Measurements from ENCODE around the gene RABEPK.
"Not testable (repeated sequence)": the region's sequence is repeated elsewhere in the genome, so short reads cannot be mapped to it uniquely, and the experiment has no call there.

The RABEPK gene

GRCh38 chr9:125200216-125201047, at the start of gene RABEPK:
TSS of gene RABEPK (plus strand) at chr9:125200542. CDS start at chr9:125203014, 2,472 bp downstream.
- in situ Hi-C loops (cut with MboI; ENCODE audit: low sequenced_read_pairs), result no loop called here

- in situ Hi-C loops (cut with MboI; ENCODE audit: low sequenced_read_pairs), result no loop called here
Measured at GRCh38 chr9:125151730-125152129, 48.6 kb upstream of the RABEPK start.

GRCh38 chr9:125153712-125154367, 46.5 kb upstream of the RABEPK start:
- in situ Hi-C loops (cut with MboI; ENCODE audit: low sequenced_read_pairs), result no loop called here

GRCh38 chr9:125156551-125156950, 43.8 kb upstream of the RABEPK start:
- in situ Hi-C loops (cut with MboI; ENCODE audit: low sequenced_read_pairs), result no loop called here

GRCh38 chr9:125160750-125161149, 39.6 kb upstream of the RABEPK start:
- in situ Hi-C loops (cut with MboI; ENCODE audit: low sequenced_read_pairs), result no loop called here

- in situ Hi-C loops (cut with MboI; ENCODE audit: low sequenced_read_pairs), result no loop called here
Measured at GRCh38 chr9:125161284-125161918, 38.9 kb upstream of the RABEPK start.

GRCh38 chr9:125162891-125163290, 37.5 kb upstream of the RABEPK start:
- in situ Hi-C loops (cut with MboI; ENCODE audit: low sequenced_read_pairs), result not testable (repeated sequence)

- in situ Hi-C loops (cut with MboI; ENCODE audit: low sequenced_read_pairs), result no loop called here
Measured at GRCh38 chr9:125166762-125167161, 33.6 kb upstream of the RABEPK start.

- in situ Hi-C loops (cut with MboI; ENCODE audit: low sequenced_read_pairs), result no loop called here
Measured at GRCh38 chr9:125169895-125170294, 30.4 kb upstream of the RABEPK start.

GRCh38 chr9:125172031-125172755, 28.1 kb upstream of the RABEPK start:
- in situ Hi-C loops (cut with MboI; ENCODE audit: low sequenced_read_pairs), result no loop called here

- in situ Hi-C loops (cut with MboI; ENCODE audit: low sequenced_read_pairs), result no loop called here
Measured at GRCh38 chr9:125176636-125177035, 23.7 kb upstream of the RABEPK start.

GRCh38 chr9:125177888-125178287, 22.5 kb upstream of the RABEPK start:
- in situ Hi-C loops (cut with MboI; ENCODE audit: low sequenced_read_pairs), result no loop called here

GRCh38 chr9:125179776-125180175, 20.6 kb upstream of the RABEPK start:
- in situ Hi-C loops (cut with MboI; ENCODE audit: low sequenced_read_pairs), result not testable (repeated sequence)

- in situ Hi-C loops (cut with MboI; ENCODE audit: low sequenced_read_pairs), result no loop called here
Measured at GRCh38 chr9:125180876-125181275, 19.5 kb upstream of the RABEPK start.

GRCh38 chr9:125181756-125182155, 18.6 kb upstream of the RABEPK start:
- in situ Hi-C loops (cut with MboI; ENCODE audit: low sequenced_read_pairs), result not testable (repeated sequence)

GRCh38 chr9:125183054-125183453, 17.3 kb upstream of the RABEPK start:
- in situ Hi-C loops (cut with MboI; ENCODE audit: low sequenced_read_pairs), result no loop called here

- in situ Hi-C loops (cut with MboI; ENCODE audit: low sequenced_read_pairs), result no loop called here
Measured at GRCh38 chr9:125183561-125183960, 16.8 kb upstream of the RABEPK start.

GRCh38 chr9:125189011-125189360, 11.4 kb upstream of the RABEPK start:
- in situ Hi-C loops (cut with MboI; ENCODE audit: low sequenced_read_pairs), result no loop called here

GRCh38 chr9:125189361-125190289, 10.7 kb upstream of the RABEPK start, which contains the start of gene PPP6C:
TSS of gene PPP6C (minus strand) at chr9:125189803. CDS start at chr9:125189718, 85 bp downstream.
- in situ Hi-C loops (cut with MboI; ENCODE audit: low sequenced_read_pairs), result no loop called here

GRCh38 chr9:125190361-125190801, 10.0 kb upstream of the RABEPK start:
- in situ Hi-C loops (cut with MboI; ENCODE audit: low sequenced_read_pairs), result no loop called here

Measured in HL-60/S4 (cell line).